ENCODE results near the gene TGFB2.

TGFB2 gene

DNA sequence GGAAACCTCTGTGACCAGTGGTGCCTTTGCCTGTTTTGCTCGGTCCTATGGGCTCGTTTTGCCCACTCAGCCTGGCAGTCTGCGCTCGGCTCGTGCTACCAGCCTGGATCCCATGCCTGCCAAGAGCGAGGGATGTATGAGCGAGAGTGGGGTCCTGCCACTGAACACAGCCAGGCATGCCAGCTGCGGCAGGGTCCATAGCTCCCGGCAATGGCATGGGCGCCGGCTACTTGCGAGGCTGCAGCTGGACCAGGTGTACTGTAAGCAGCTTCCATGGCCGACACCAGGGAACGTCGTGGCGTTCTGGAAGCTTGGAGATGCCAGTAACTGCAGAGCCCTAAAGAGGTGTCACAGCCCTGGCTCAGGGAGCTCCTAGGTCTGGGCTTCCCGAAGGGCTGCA is 22.4 kb upstream of the TGFB2 start:
- TF ChIP-seq, protein P1, sequence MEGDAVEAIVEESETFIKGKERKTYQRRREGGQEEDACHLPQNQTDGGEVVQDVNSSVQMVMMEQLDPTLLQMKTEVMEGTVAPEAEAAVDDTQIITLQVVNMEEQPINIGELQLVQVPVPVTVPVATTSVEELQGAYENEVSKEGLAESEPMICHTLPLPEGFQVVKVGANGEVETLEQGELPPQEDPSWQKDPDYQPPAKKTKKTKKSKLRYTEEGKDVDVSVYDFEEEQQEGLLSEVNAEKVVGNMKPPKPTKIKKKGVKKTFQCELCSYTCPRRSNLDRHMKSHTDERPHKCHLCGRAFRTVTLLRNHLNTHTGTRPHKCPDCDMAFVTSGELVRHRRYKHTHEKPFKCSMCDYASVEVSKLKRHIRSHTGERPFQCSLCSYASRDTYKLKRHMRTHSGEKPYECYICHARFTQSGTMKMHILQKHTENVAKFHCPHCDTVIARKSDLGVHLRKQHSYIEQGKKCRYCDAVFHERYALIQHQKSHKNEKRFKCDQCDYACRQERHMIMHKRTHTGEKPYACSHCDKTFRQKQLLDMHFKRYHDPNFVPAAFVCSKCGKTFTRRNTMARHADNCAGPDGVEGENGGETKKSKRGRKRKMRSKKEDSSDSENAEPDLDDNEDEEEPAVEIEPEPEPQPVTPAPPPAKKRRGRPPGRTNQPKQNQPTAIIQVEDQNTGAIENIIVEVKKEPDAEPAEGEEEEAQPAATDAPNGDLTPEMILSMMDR (IDR thresholded peaks at IDR 0.05; ENCODE audit: borderline replicate concordance, extremely low read depth, low read length, poor library complexity, severe bottlenecking): no peak
- no peak for TF ChIP-seq EZH2 (IDR thresholded peaks at IDR 0.05; ENCODE audit: borderline replicate concordance, low read depth, low read length, severe bottlenecking)
- DNase-seq (no peak), ATAC-seq (ENCODE audit: insufficient read depth, low read depth) (no peak)
- Histone ChIP-seq H3K4me3 (ENCODE audit: low read depth in 1 of 2, low read length in 2 of 2) (no peak overlapping the region), H3K9ac (ENCODE audit: low read depth, low read length) (no peak overlapping the region), H2AFZ (ENCODE audit: low read depth, low read length) (no peak overlapping the region), H3K27ac (ENCODE audit: low read length) (no peak overlapping the region), H3K36me3 (ENCODE audit: insufficient read depth, low read length) (peaks cover 12% of the 10 kb centered on the region), H3K4me1 (ENCODE audit: insufficient read depth, low read length) (no peaks in the 10 kb centered on the region), H3K9me3 (ENCODE audit: insufficient read depth, low read length, severe bottlenecking) (no peaks in the 10 kb centered on the region), H4K20me1 (ENCODE audit: insufficient read depth, low read length) (no peaks in the 10 kb centered on the region), H3K27me3 (ENCODE audit: insufficient read depth, low read length, poor library complexity) (no peaks in the 10 kb centered on the region), H3K79me2 (ENCODE audit: insufficient read depth, low read length) (no peaks in the 10 kb centered on the region), H3K4me2 (ENCODE audit: insufficient read depth, low read length) (no peak overlapping the region)

DNA sequence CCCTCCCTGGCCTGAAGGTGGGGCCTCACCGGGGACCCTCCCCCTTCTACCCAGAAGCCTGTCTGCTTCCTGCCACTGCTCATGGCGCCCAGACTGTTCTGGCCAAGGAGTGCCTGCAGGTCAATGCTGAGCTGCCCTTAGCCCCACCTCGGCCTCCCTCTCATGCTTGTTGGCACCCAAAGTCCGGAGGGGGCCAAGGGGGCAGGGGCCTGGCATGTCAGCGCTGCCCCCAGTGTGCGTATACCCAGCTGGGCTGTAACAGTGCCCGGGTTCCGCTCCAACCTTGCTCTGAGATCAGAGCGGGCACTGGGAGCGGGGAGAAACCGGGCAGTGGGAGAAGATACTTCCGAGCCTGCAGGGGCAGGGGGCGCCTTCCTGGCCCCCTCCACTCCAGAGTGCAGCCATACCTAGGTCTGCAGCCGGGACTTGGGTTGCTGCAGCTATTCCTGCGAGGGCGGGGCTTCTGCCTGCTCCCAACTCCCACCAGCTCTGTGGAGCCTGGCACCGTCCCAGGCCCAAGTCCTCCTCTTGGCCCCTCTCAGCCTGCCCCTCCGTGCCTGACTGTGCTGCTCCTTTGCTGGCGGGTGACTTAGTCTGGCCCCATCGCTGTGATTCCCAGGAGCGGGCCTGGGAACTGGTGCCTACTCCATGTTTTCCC is 21.4 kb upstream of the TGFB2 start:
- H3K27me3 ChIP-seq (ENCODE audit: insufficient read depth, low read length, poor library complexity): no peaks in the 10 kb centered on the region
- H3K36me3 ChIP-seq (ENCODE audit: insufficient read depth, low read length): peaks cover 12% of the 10 kb centered on the region
- H3K4me1 ChIP-seq (ENCODE audit: insufficient read depth, low read length): no peaks in the 10 kb centered on the region
- H3K79me2 ChIP-seq (ENCODE audit: insufficient read depth, low read length): no peaks in the 10 kb centered on the region
- no peak overlapping the region for H3K9ac ChIP-seq (ENCODE audit: low read depth, low read length)
- DNase-seq (no peak), ATAC-seq (ENCODE audit: insufficient read depth, low read depth) (no peak)
- TF ChIP-seq, protein P1 (IDR thresholded peaks at IDR 0.05; ENCODE audit: borderline replicate concordance, extremely low read depth, low read length, poor library complexity, severe bottlenecking): no peak
- TF ChIP-seq EZH2 (IDR thresholded peaks at IDR 0.05; ENCODE audit: borderline replicate concordance, low read depth, low read length, severe bottlenecking): no peak
- H3K27ac ChIP-seq (ENCODE audit: low read length): no peak overlapping the region
- H3K9me3 ChIP-seq (ENCODE audit: insufficient read depth, low read length, severe bottlenecking): no peaks in the 10 kb centered on the region
- H4K20me1 ChIP-seq (ENCODE audit: insufficient read depth, low read length): no peaks in the 10 kb centered on the region
- no peak overlapping the region for H3K4me3 ChIP-seq (ENCODE audit: low read depth in 1 of 2, low read length in 2 of 2)
- H3K4me2 ChIP-seq (ENCODE audit: insufficient read depth, low read length): no peak overlapping the region
- no peak overlapping the region for H2AFZ ChIP-seq (ENCODE audit: low read depth, low read length)

DNA sequence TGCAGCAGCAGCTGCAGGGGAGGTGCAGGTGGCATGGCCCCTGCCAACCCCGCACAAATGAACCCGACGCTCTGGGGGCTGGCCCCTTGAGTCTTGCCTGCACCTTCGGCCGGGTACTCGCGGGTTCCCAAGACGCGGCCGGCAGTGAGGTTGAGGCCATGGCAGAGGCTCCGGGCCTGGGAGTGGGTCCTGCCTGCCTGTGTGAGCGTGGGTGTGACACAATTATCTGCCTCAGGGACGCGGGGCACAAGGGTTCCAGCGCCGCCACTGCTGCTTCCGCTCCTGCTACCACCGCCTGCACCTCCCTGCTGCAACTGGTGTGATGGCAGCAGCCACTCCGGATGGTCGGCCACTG is 20.9 kb upstream of the TGFB2 start:
- DNase-seq (no peak), ATAC-seq (ENCODE audit: insufficient read depth, low read depth) (no peak)

More for the DNA sequence above, 20.9 kb upstream of the TGFB2 start:
- Histone ChIP-seq H3K4me1 (ENCODE audit: insufficient read depth, low read length) (no peaks in the 10 kb centered on the region), H4K20me1 (ENCODE audit: insufficient read depth, low read length) (no peaks in the 10 kb centered on the region), H3K27ac (ENCODE audit: low read length) (no peak overlapping the region), H3K4me2 (ENCODE audit: insufficient read depth, low read length) (no peak overlapping the region), H3K36me3 (ENCODE audit: insufficient read depth, low read length) (peaks cover 12% of the 10 kb centered on the region), H3K9ac (ENCODE audit: low read depth, low read length) (no peak overlapping the region), H3K27me3 (ENCODE audit: insufficient read depth, low read length, poor library complexity) (no peaks in the 10 kb centered on the region), H3K9me3 (ENCODE audit: insufficient read depth, low read length, severe bottlenecking) (no peaks in the 10 kb centered on the region), H3K79me2 (ENCODE audit: insufficient read depth, low read length) (no peaks in the 10 kb centered on the region), H2AFZ (ENCODE audit: low read depth, low read length) (no peak overlapping the region), H3K4me3 (ENCODE audit: low read depth in 1 of 2, low read length in 2 of 2) (no peak overlapping the region)
- TF ChIP-seq, protein P1 (IDR thresholded peaks at IDR 0.05; ENCODE audit: borderline replicate concordance, extremely low read depth, low read length, poor library complexity, severe bottlenecking): no peak
- no peak for TF ChIP-seq EZH2 (IDR thresholded peaks at IDR 0.05; ENCODE audit: borderline replicate concordance, low read depth, low read length, severe bottlenecking)

Data from DND-41 (cell line).